Lung (tissue), 12 donors: ENCODE data around the gene CCDC88A. TPM values are rescaled to one million over a fixed set of nuclear protein-coding genes. Genes with fewer than 3 reads are reported as not detected.

ENCODE experiments used
- ATAC-seq: fragments of 200-7000 bp; cut with Tn5 transposase; one replicate; pipeline ENCODE4 v1.9.1; 2020; ENCODE audit warnings: moderate number of reproducible peaks; ENCODE audit not compliant: insufficient read depth, low FRiP score
- DNase-seq, 3 donors: peaks; one replicate each; pipeline ENCODE4 v3.0.0-alpha.2; 2013 to 2017
- H3K27ac ChIP-seq, 2 donors: one replicate each; pipeline ENCODE4 v1.5.1; 2013; ENCODE audit warnings: mild to moderate bottlenecking in 2 of 2, moderate library complexity in 2 of 2, control low read depth in 1 of 2, inconsistent platforms in 1 of 2, low read depth in 1 of 2, low read length in 1 of 2
- H3K27me3 ChIP-seq, 3 donors: one replicate each; pipeline ENCODE4 v1.5.1; 2013; ENCODE audit warnings: low read length in 2 of 3; ENCODE audit not compliant: control insufficient read depth in 3 of 3, insufficient read depth in 3 of 3
- H3K36me3 ChIP-seq, 4 donors: one replicate each; pipeline ENCODE4 v1.5.1; 2013; ENCODE audit warnings: low read length in 4 of 4, mild to moderate bottlenecking in 1 of 4, moderate library complexity in 1 of 4; ENCODE audit not compliant: control insufficient read depth in 4 of 4, insufficient read depth in 4 of 4
- H3K4me1 ChIP-seq, 5 donors: one replicate each; pipeline ENCODE4 v1.5.1; 2013; ENCODE audit warnings: low read length in 5 of 5, mild to moderate bottlenecking in 2 of 5, moderate library complexity in 1 of 5; ENCODE audit not compliant: control insufficient read depth in 5 of 5, insufficient read depth in 5 of 5
- H3K4me3 ChIP-seq: one replicate; pipeline ENCODE4 v1.5.1; 2013; ENCODE audit warnings: mild to moderate bottlenecking, control low read depth, moderate library complexity
- H3K9ac ChIP-seq, 2 donors: one replicate each; pipeline ENCODE4 v1.5.1; 2013; ENCODE audit warnings: low read length in 2 of 2, control low read depth in 1 of 2; ENCODE audit not compliant: insufficient read depth in 1 of 2
- H3K9me3 ChIP-seq, 4 donors: one replicate each; pipeline ENCODE4 v1.5.1; 2013; ENCODE audit warnings: low read length in 3 of 4, mild to moderate bottlenecking in 1 of 4, moderate library complexity in 1 of 4; ENCODE audit not compliant: control insufficient read depth in 4 of 4, insufficient read depth in 3 of 4
- WGBS, 2 donors: extraction: QIAGEN DNeasy Blood & Tissue Kit; methylation state at CpG; one replicate each; pipeline ENCODE4 v1.1.7; 2013; 5-methylcytosine and 5-hydroxymethylcytosine counted together
- polyA plus RNA-seq, 2 donors: library from polyadenylated mRNA; stranded (reverse); fragments of 200-250 nt; gene quantifications; one replicate each; pipeline ENCODE4 v1.2.1, GENCODE V29; 2013
- total RNA-seq, 2 donors: library from RNA; depleted of rRNA in 1 of 2; stranded (reverse); fragments of >200 nt in 1 of 2; gene quantifications; one replicate each; pipeline ENCODE4 v1.2.1, GENCODE V29; 2014 to 2021
- TF ChIP-seq, protein P1 (sequence below): IDR thresholded peaks from 2 replicates; pipeline ENCODE4 v1.5.1; 2012; ENCODE audit warnings: mild to moderate bottlenecking; ENCODE audit errors: control extremely low read depth, extremely low read depth
- donor health status: control.
- donor health status: control.
- donor health status: Bipolar disorder and iron deficiency.
- donor health status: healthy.
- donor health status: DM: yes; HTN: yes; CAD: no.

The CCDC88A gene
- total and polyA plus RNA-seq, 4 donors: 13.3 to 91.9 (median 61.5) TPM

DNA sequence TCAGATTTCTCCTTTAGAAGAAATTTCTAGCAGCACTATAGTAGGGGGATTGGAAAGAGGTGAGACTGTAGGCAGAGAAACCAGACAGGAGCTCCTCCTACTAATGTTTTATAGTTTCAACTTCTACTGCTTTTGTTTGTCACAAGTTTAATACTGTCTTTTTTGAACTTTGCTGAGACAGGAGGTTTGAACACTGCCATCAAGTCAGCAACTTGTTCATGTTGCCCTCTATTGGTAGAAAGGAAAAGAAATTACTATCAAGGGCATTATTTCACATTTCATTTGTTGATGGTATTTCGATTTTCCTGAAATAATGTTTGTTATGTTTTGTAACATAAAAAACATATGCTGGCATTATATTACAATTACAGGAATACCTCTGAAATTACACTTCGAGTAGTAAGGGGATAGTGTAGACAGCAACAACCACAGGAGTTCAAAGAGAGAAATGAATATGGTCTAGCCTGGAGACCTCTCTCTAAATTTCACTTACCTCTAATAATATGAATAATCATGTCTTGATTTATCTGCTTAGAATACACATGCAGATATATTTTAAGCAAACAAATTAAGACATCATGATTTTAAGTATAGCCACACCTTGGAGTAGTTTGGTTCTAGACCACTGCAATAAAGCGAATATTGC is 12.4 kb upstream of the CCDC88A start:
- 43 to 51% methylated on average over 3 of the region's 3 CpGs for WGBS, 2 donors
- H3K36me3 ChIP-seq: no peaks in the 10 kb centered on the region
- no peaks in the 10 kb centered on the region for H3K4me1 ChIP-seq
- peak in 2 of 3 donors; percentile 36 to 58 for DNase-seq
- no peak for ATAC-seq
- no peak overlapping the region for H3K4me3 ChIP-seq
- no peak overlapping the region for H3K9ac ChIP-seq
- H3K9me3 ChIP-seq: no peaks in the 10 kb centered on the region
- no peaks in the 10 kb centered on the region for H3K27me3 ChIP-seq
- TF ChIP-seq, protein P1, sequence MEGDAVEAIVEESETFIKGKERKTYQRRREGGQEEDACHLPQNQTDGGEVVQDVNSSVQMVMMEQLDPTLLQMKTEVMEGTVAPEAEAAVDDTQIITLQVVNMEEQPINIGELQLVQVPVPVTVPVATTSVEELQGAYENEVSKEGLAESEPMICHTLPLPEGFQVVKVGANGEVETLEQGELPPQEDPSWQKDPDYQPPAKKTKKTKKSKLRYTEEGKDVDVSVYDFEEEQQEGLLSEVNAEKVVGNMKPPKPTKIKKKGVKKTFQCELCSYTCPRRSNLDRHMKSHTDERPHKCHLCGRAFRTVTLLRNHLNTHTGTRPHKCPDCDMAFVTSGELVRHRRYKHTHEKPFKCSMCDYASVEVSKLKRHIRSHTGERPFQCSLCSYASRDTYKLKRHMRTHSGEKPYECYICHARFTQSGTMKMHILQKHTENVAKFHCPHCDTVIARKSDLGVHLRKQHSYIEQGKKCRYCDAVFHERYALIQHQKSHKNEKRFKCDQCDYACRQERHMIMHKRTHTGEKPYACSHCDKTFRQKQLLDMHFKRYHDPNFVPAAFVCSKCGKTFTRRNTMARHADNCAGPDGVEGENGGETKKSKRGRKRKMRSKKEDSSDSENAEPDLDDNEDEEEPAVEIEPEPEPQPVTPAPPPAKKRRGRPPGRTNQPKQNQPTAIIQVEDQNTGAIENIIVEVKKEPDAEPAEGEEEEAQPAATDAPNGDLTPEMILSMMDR: peak; percentile 28
- no peak overlapping the region for H3K27ac ChIP-seq

DNA sequence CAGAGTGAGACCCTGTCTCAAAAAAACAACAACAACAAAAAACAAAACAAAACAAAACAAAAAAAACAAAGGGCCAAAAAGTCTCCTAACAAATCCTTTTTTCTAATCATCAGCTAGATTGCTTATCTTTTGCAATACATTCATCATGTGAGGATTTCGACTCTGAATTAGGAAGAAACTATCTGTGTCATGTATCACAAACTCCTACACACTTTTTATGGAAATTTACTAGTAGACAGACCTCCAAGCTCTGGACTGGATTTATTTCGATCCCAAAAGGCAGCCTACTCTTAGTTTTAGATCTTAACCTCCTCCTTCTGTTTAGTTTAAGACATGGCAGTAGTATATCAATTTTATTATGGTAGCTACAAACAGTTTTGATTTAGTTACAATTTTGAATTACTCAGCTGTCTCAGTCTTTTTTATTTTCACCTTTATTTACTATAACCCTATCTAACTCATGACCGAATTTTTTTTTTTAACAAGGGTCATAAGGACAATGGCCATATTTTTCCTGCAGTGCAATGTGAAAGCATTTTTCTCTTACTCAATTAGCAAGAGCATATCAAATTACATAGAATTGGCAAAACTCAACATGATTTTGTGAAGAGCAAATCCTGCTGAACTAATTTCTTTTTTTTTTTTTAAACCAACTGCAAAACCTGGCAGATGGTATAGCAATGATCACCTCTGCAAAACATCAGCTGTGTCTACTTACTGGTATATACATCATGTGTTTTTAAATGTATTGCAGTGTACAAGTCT is 10.7 kb upstream of the CCDC88A start:
- Histone ChIP-seq H3K27ac (no peak overlapping the region), H3K27me3 (no peaks in the 10 kb centered on the region), H3K9me3 (no peaks in the 10 kb centered on the region), H3K36me3 (no peaks in the 10 kb centered on the region), H3K4me3 (no peak overlapping the region), H3K9ac (no peak overlapping the region), H3K4me1 (peaks cover 0 to 2% (median 0%) of the 10 kb centered on the region in 5 donors)
- DNase-seq (peak in 2 of 3 donors; percentile 35 to 50), ATAC-seq (no peak)
- 77 to 79% methylated on average over 3 of the region's 3 CpGs for WGBS, 2 donors
- TF ChIP-seq, protein P1: no peak

DNA sequence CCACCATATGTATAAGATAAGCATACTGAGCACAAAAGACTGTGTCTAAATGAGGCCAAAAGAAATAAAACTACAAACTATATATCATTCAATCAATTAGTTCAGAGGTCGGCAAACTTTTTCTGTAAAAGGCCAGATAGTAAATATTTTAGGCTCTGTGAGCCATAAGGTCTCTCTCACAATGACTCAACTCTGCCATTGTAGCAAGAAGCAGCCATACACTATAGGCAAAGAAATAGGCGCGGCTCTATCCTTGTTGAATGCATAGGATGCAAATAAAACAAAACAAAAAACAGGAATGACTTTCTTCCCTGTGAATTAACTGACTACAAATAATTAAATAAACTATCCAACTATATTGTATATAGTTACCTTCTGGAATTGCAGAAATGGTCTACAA is 8.6 kb upstream of the CCDC88A start:
- Histone ChIP-seq H3K4me1 (peaks cover 0 to 2% (median 0%) of the 10 kb centered on the region in 5 donors), H3K4me3 (no peak overlapping the region), H3K27ac (no peak overlapping the region), H3K36me3 (no peaks in the 10 kb centered on the region), H3K27me3 (no peaks in the 10 kb centered on the region), H3K9me3 (no peaks in the 10 kb centered on the region), H3K9ac (no peak overlapping the region)
- TF ChIP-seq, protein P1: no peak
- ATAC-seq (no peak), DNase-seq (no peak)
- WGBS, 2 donors: 94 to 98% methylated on average over 3 of the region's 3 CpGs
